GM04503 (cell line): ENCODE data around the gene NOX5.

Source experiments
- DNase-seq: peaks from one replicate; pipeline ENCODE4 v3.0.0-alpha.2; 2012; ENCODE audit warnings: low read depth

NOX5 gene

GRCh38 chr15:69081310-69082004 lies 67.0 kb downstream of the NOX5 start:
- DNase-seq = no peak

- DNase-seq = no peak
These were observed 67.6 kb downstream of the NOX5 start for GRCh38 chr15:69082021-69082502.

GRCh38 chr15:69082554-69082953 lies 68.1 kb downstream of the NOX5 start:
- no peak for DNase-seq

- DNase-seq = no peak
These were observed 70.0 kb downstream of the NOX5 start for GRCh38 chr15:69084404-69085030.

- no peak for DNase-seq
These were observed 71.0 kb downstream of the NOX5 start for GRCh38 chr15:69085325-69086081.

GRCh38 chr15:69086427-69087204 lies 72.1 kb downstream of the NOX5 start:
- no peak for DNase-seq

GRCh38 chr15:69087366-69087976 lies 73.0 kb downstream of the NOX5 start:
- DNase-seq = no peak

- DNase-seq = no peak
These were observed 73.9 kb downstream of the NOX5 start for GRCh38 chr15:69088300-69088965.

- DNase-seq = no peak
These were observed 74.8 kb downstream of the NOX5 start for GRCh38 chr15:69089258-69089657.

- DNase-seq = no peak
These were observed 75.9 kb downstream of the NOX5 start for GRCh38 chr15:69090197-69090948.

- no peak for DNase-seq
These were observed 77.2 kb downstream of the NOX5 start for GRCh38 chr15:69091654-69092053.

- no peak for DNase-seq
These were observed 77.7 kb downstream of the NOX5 start for GRCh38 chr15:69092159-69092558.

GRCh38 chr15:69093127-69093526 lies 78.6 kb downstream of the NOX5 start:
- DNase-seq = no peak

- no peak for DNase-seq
These were observed 79.1 kb downstream of the NOX5 start for GRCh38 chr15:69093614-69094013.

- DNase-seq = no peak
These were observed 79.8 kb downstream of the NOX5 start for GRCh38 chr15:69094124-69094921.

GRCh38 chr15:69095274-69095673 lies 80.8 kb downstream of the NOX5 start:
- no peak for DNase-seq

GRCh38 chr15:69096196-69096595 lies 81.7 kb downstream of the NOX5 start:
- no peak for DNase-seq

GRCh38 chr15:69096626-69097025 lies 82.1 kb downstream of the NOX5 start:
- DNase-seq = no peak

GRCh38 chr15:69098771-69099170 lies 84.3 kb downstream of the NOX5 start:
- no peak for DNase-seq

GRCh38 chr15:69099941-69100340 lies 85.4 kb downstream of the NOX5 start:
- DNase-seq = no peak
